SK-N-SH treated with all-trans-retinoic acid at 6 μM for 48 hours (cell line): Measurements from ENCODE around the gene WWTR1.

Experiments
- RARB ChIP-seq: fragments of 250-450 bp; sonication (Bioruptor Pico); IDR thresholded peaks from 2 replicates; pipeline ENCODE4 v1.8.0; 2021; ENCODE audit warnings: mild to moderate bottlenecking, moderate library complexity
- ZFP3 ChIP-seq: fragments of 250-450 bp; sonication (Bioruptor Pico); IDR thresholded peaks from 2 replicates; pipeline ENCODE4 v1.5.0; 2020; ENCODE audit warnings: mild to moderate bottlenecking, moderate library complexity
- ZFP30 ChIP-seq: fragments of 450-650 bp; formaldehyde crosslinking; IDR thresholded peaks from 2 replicates; pipeline ENCODE4 v1.5.0; 2022; ENCODE audit warnings: mild to moderate bottlenecking, moderate library complexity
- ZNF8 ChIP-seq: fragments of 450-650 bp; formaldehyde crosslinking; IDR thresholded peaks from 2 replicates; pipeline ENCODE4 v1.5.0; 2020; ENCODE audit warnings: mild to moderate bottlenecking, moderate library complexity
- TF ChIP-seq, protein P1 (sequence below): fragments of 250-450 bp; sonication (Bioruptor Pico); IDR thresholded peaks from 2 replicates; pipeline ENCODE4 v1.5.1; 2020; ENCODE audit warnings: low read depth, mild to moderate bottlenecking, moderate library complexity
- TF ChIP-seq, protein P2 (sequence below): fragments of 250-450 bp; sonication (Bioruptor Pico); IDR thresholded peaks from 2 replicates; pipeline ENCODE4 v1.5.0; 2020; ENCODE audit warnings: mild to moderate bottlenecking, moderate library complexity
- TF ChIP-seq, protein P3 (sequence below): fragments of 250-450 bp; sonication (Bioruptor Pico); IDR thresholded peaks from 2 replicates; pipeline ENCODE4 v1.8.0; 2020; ENCODE audit warnings: mild to moderate bottlenecking, moderate library complexity, borderline replicate concordance

DNA sequence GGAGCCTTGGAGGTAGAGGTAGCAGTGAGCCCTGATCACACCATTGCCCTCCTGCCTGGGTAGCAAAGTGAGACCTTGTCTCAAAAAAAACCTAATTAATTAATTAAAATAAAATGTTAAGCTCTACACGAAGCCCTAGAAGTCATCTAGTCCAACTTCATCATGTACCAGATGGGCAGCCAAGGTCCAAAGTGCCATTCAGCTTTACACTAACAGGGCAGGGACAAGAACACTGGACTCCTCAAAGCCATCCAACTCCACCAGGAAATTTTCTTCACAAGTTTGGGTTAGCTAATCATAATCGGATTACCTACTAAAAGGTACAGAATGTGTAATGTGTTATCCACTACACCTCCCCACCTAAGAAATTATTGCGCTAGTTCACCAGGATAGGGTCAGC lies 48.8 kb downstream of the WWTR1 start:
- TF ChIP-seq, protein P1, sequence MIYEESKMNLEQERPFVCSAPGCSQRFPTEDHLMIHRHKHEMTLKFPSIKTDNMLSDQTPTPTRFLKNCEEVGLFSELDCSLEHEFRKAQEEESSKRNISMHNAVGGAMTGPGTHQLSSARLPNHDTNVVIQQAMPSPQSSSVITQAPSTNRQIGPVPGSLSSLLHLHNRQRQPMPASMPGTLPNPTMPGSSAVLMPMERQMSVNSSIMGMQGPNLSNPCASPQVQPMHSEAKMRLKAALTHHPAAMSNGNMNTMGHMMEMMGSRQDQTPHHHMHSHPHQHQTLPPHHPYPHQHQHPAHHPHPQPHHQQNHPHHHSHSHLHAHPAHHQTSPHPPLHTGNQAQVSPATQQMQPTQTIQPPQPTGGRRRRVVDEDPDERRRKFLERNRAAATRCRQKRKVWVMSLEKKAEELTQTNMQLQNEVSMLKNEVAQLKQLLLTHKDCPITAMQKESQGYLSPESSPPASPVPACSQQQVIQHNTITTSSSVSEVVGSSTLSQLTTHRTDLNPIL: no peak
- TF ChIP-seq ZFP3 (no peak), ZFP30 (CRISPR knock-in tag) (no peak), RARB (CRISPR knock-in tag) (no peak), ZNF8 (CRISPR knock-in tag) (no peak)
- TF ChIP-seq, protein P2, sequence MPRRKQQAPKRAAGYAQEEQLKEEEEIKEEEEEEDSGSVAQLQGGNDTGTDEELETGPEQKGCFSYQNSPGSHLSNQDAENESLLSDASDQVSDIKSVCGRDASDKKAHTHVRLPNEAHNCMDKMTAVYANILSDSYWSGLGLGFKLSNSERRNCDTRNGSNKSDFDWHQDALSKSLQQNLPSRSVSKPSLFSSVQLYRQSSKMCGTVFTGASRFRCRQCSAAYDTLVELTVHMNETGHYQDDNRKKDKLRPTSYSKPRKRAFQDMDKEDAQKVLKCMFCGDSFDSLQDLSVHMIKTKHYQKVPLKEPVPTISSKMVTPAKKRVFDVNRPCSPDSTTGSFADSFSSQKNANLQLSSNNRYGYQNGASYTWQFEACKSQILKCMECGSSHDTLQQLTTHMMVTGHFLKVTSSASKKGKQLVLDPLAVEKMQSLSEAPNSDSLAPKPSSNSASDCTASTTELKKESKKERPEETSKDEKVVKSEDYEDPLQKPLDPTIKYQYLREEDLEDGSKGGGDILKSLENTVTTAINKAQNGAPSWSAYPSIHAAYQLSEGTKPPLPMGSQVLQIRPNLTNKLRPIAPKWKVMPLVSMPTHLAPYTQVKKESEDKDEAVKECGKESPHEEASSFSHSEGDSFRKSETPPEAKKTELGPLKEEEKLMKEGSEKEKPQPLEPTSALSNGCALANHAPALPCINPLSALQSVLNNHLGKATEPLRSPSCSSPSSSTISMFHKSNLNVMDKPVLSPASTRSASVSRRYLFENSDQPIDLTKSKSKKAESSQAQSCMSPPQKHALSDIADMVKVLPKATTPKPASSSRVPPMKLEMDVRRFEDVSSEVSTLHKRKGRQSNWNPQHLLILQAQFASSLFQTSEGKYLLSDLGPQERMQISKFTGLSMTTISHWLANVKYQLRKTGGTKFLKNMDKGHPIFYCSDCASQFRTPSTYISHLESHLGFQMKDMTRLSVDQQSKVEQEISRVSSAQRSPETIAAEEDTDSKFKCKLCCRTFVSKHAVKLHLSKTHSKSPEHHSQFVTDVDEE (CRISPR knock-in tag): no peak
- TF ChIP-seq, protein P3, sequence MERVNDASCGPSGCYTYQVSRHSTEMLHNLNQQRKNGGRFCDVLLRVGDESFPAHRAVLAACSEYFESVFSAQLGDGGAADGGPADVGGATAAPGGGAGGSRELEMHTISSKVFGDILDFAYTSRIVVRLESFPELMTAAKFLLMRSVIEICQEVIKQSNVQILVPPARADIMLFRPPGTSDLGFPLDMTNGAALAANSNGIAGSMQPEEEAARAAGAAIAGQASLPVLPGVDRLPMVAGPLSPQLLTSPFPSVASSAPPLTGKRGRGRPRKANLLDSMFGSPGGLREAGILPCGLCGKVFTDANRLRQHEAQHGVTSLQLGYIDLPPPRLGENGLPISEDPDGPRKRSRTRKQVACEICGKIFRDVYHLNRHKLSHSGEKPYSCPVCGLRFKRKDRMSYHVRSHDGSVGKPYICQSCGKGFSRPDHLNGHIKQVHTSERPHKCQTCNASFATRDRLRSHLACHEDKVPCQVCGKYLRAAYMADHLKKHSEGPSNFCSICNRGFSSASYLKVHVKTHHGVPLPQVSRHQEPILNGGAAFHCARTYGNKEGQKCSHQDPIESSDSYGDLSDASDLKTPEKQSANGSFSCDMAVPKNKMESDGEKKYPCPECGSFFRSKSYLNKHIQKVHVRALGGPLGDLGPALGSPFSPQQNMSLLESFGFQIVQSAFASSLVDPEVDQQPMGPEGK (CRISPR knock-in tag): no peak
